SK-MEL-5 (cell line): ENCODE measurements around the gene PRH2. TPM values are rescaled to one million over a fixed set of nuclear protein-coding genes. Genes with fewer than 3 reads are reported as not detected.

Experiments used
- DNase-seq: peaks from one replicate; pipeline ENCODE4 v3.0.0-alpha.2; 2016; ENCODE audit warnings: low read depth, low spot score
- in situ Hi-C: cut with HindIII; loops from 2 replicates; pipeline ENCODE4 v1.10.0; 2016; ENCODE audit warnings: low sequenced_read_pairs, high pct_unique_total_duplicates, low pct_unique_long_range_greater_than_20kb
- total RNA-seq: library from RNA; depleted of rRNA; stranded (reverse); fragments of >200 nt; shearing (Covaris generic); gene quantifications from 2 replicates; pipeline ENCODE4 v1.2.3, GENCODE V29; 2014; rRNA removed

The PRH2 gene
- total RNA-seq, 1 experiment from 2014 or later, result 0.26 TPM

GRCh38 chr12:10943167-10943566 lies 14.1 kb downstream of the PRH2 start:
- DNase-seq, result no peak
- in situ Hi-C loops, result no loop called here

GRCh38 chr12:10952645-10953044 lies 23.6 kb downstream of the PRH2 start:
- no peak for DNase-seq
- in situ Hi-C loops, result no loop called here

GRCh38 chr12:10956085-10956484 lies 27.0 kb downstream of the PRH2 start:
- in situ Hi-C loops, result no loop called here
- DNase-seq, result no peak

GRCh38 chr12:10957741-10958140 lies 28.7 kb downstream of the PRH2 start:
- in situ Hi-C loops, result no loop called here
- DNase-seq, result no peak

GRCh38 chr12:10959804-10960203 lies 30.8 kb downstream of the PRH2 start:
- peak; percentile 56 for DNase-seq
- in situ Hi-C loops, result no loop called here

GRCh38 chr12:10960211-10960610 lies 31.2 kb downstream of the PRH2 start:
- no peak for DNase-seq
- in situ Hi-C loops, result no loop called here

GRCh38 chr12:10965476-10965875 lies 36.4 kb downstream of the PRH2 start:
- in situ Hi-C loops, result no loop called here

GRCh38 chr12:10966314-10966713 lies 37.3 kb downstream of the PRH2 start:
- in situ Hi-C loops, result no loop called here
- DNase-seq, result no peak

More at GRCh38 chr12:10965476-10965875, 36.4 kb downstream of the PRH2 start:
- no peak for DNase-seq

GRCh38 chr12:10967409-10967808 lies 38.4 kb downstream of the PRH2 start:
- DNase-seq, result peak; percentile 41
- in situ Hi-C loops, result no loop called here

GRCh38 chr12:10968765-10969456 lies 39.9 kb downstream of the PRH2 start:
- DNase-seq, result no peak
- in situ Hi-C loops, result no loop called here

GRCh38 chr12:10974965-10975364 lies 45.9 kb downstream of the PRH2 start:
- DNase-seq, result no peak
- in situ Hi-C loops, result no loop called here

GRCh38 chr12:10982244-10982643 lies 53.2 kb downstream of the PRH2 start:
- in situ Hi-C loops, result no loop called here
- DNase-seq, result no peak

Other genes starting within 250 kb of the PRH2 start
- gene YBX3, start 205.9 kb upstream of the PRH2 start, total RNA-seq, result 55.1 and 64.7 TPM in 2 replicates
- gene TAS2R7, start 126.6 kb upstream of the PRH2 start, total RNA-seq, result not detected in 2 replicates
- not detected in 2 replicates for gene TAS2R8, start 122.0 kb upstream of the PRH2 start, total RNA-seq
- not detected in 2 replicates for gene TAS2R9, start 119.1 kb upstream of the PRH2 start, total RNA-seq
- 0.13 and 0.98 TPM in 2 replicates for gene TAS2R10, start 102.9 kb upstream of the PRH2 start, total RNA-seq
- gene PRR4, start 79.8 kb upstream of the PRH2 start, total RNA-seq, result 3.2 and 4.6 TPM in 2 replicates
- gene PRH1, start 45.0 kb upstream of the PRH2 start, total RNA-seq, result 8.8 and 11.5 TPM in 2 replicates
- 0.18 TPM in 1 of 2 replicates, not detected in the other for gene TAS2R13, start 19.7 kb upstream of the PRH2 start, total RNA-seq
- 1.6 and 1.8 TPM in 2 replicates for gene TAS2R14, start 10.0 kb downstream of the PRH2 start, total RNA-seq
- 1.3 TPM in 1 of 2 replicates, not detected in the other for gene TAS2R50, start 57.7 kb downstream of the PRH2 start, total RNA-seq
- gene TAS2R20, start 69.1 kb downstream of the PRH2 start, total RNA-seq, result 1.1 and 1.3 TPM in 2 replicates
- gene TAS2R19, start 93.4 kb downstream of the PRH2 start, total RNA-seq, result 0.32 and 0.55 TPM in 2 replicates
- gene TAS2R31, start 102.2 kb downstream of the PRH2 start, total RNA-seq, result 0.98 and 1.7 TPM in 2 replicates
- 0.16 and 0.95 TPM in 2 replicates for gene TAS2R46, start 133.1 kb downstream of the PRH2 start, total RNA-seq
- gene TAS2R43, start 163.1 kb downstream of the PRH2 start, total RNA-seq, result 0.42 and 0.51 TPM in 2 replicates
- 0.74 and 0.75 TPM in 2 replicates for gene TAS2R30, start 205.4 kb downstream of the PRH2 start, total RNA-seq
- gene SMIM10L1, start 242.0 kb downstream of the PRH2 start, total RNA-seq, result 10.6 and 11.3 TPM in 2 replicates